IMR-90 (cell line): Measurements from ENCODE around the gene CAPN2. TPM values are rescaled to one million over a fixed set of nuclear protein-coding genes. Genes with fewer than 3 reads are reported as not detected.

Source experiments
- ATAC-seq: fragments of 200-7000 bp; cut with Tn5 transposase; 2 replicates; pipeline ENCODE4 v1.9.1; 2020; ENCODE audit warnings: low read depth, mild to moderate bottlenecking, moderate library complexity
- BruUV-seq: library from RNA; stranded (reverse); fragments of 400-500 nt; replicated peaks from 2 replicates; lab custom pipeline; 2021; lab: Mats Ljungman, UMichigan
- CTCF ChIA-PET: fragments of 300-600 bp; formaldehyde crosslinking; extraction: SDS; loops from one replicate; lab custom pipeline; 2021; ENCODE audit warnings: antibody characterized with exemption; lab: Yijun Ruan, JAX
- POLR2A ChIA-PET: fragments of 300-600 bp; sonication (Branson Sonifier 250); formaldehyde crosslinking; loops from one replicate; lab custom pipeline; 2022; ENCODE audit warnings: antibody characterized with exemption; ENCODE audit not compliant: unreplicated experiment; lab: Charles Lee
- DNase-seq: peaks from one replicate; pipeline ENCODE4 v3.0.0; 2013
- H2AFZ ChIP-seq: replicated peaks from 2 replicates; pipeline ENCODE3; 2013; ENCODE audit warnings: low read length, mild to moderate bottlenecking; ENCODE audit not compliant: poor library complexity
- H2AK5ac ChIP-seq: 2 replicates; pipeline ENCODE4 v1.6.1; 2013; ENCODE audit warnings: low read depth, low read length, inconsistent platforms
- H2AK9ac ChIP-seq: replicated peaks from 2 replicates; pipeline ENCODE3; 2013; ENCODE audit warnings: mild to moderate bottlenecking, low read depth, low read length, moderate library complexity; ENCODE audit not compliant: poor library complexity
- H2BK120ac ChIP-seq: 2 replicates; pipeline ENCODE4 v1.6.1; 2013; ENCODE audit warnings: low read depth, low read length, inconsistent platforms
- H2BK15ac ChIP-seq: 3 replicates; pipeline ENCODE4 v1.6.1; 2013; ENCODE audit warnings: low read depth, low read length, inconsistent platforms
- H2BK20ac ChIP-seq: 2 replicates; pipeline ENCODE4 v1.6.1; 2013; ENCODE audit warnings: low read depth, mild to moderate bottlenecking, inconsistent platforms, low read length, moderate library complexity
- H2BK5ac ChIP-seq: 2 replicates; pipeline ENCODE4 v1.6.1; 2013; ENCODE audit warnings: mild to moderate bottlenecking, low read depth, low read length, inconsistent platforms; ENCODE audit not compliant: poor library complexity, severe bottlenecking
- H3K14ac ChIP-seq: replicated peaks from 2 replicates; pipeline ENCODE4 v1.6.1; 2013; ENCODE audit warnings: low read depth, low read length, inconsistent platforms
- H3K18ac ChIP-seq: 2 replicates; pipeline ENCODE4 v1.6.1; 2013; ENCODE audit warnings: low read depth, low read length, control low read depth
- H3K23ac ChIP-seq: 2 replicates; pipeline ENCODE4 v1.6.1; 2013; ENCODE audit warnings: low read depth, low read length, inconsistent platforms
- H3K27ac ChIP-seq: 2 replicates; pipeline ENCODE4 v1.5.1; 2013; ENCODE audit warnings: mild to moderate bottlenecking, control low read depth, low read length; ENCODE audit not compliant: insufficient read depth
- H3K27me3 ChIP-seq: 2 replicates; pipeline ENCODE4 v1.6.1; 2013; ENCODE audit warnings: low read length; ENCODE audit not compliant: control insufficient read depth, insufficient read depth
- H3K36me3 ChIP-seq: 2 replicates; pipeline ENCODE4 v1.6.1; 2013; ENCODE audit warnings: low read length, mixed read lengths; ENCODE audit not compliant: control insufficient read depth, insufficient read depth
- H3K4ac ChIP-seq: 2 replicates; pipeline ENCODE4 v1.6.1; 2013; ENCODE audit warnings: low read depth, low read length, inconsistent platforms
- H3K4me1 ChIP-seq: 2 replicates; pipeline ENCODE4 v1.6.1; 2013; ENCODE audit warnings: low read length, mixed read lengths; ENCODE audit not compliant: control insufficient read depth, insufficient read depth
- H3K4me2 ChIP-seq: 2 replicates; pipeline ENCODE4 v1.6.1; 2013; ENCODE audit warnings: low read depth, mild to moderate bottlenecking, control low read depth, low read length, moderate library complexity
- H3K4me3 ChIP-seq: 2 replicates; pipeline ENCODE4 v1.5.1; 2013; ENCODE audit warnings: low read depth, mild to moderate bottlenecking, control low read depth, low read length, moderate library complexity; ENCODE audit not compliant: insufficient read depth
- H3K56ac ChIP-seq: 2 replicates; pipeline ENCODE4 v1.6.1; 2013; ENCODE audit warnings: low read length, inconsistent platforms; ENCODE audit not compliant: insufficient read depth; ENCODE audit errors: extremely low read depth
- H3K79me1 ChIP-seq, 2 experiments: 2 replicates each; pipeline ENCODE4 v1.6.1; 2013; ENCODE audit warnings: low read length in 2 of 2, inconsistent platforms in 1 of 2, low read depth in 1 of 2
- H3K9ac ChIP-seq: 2 replicates; pipeline ENCODE4 v1.6.1; 2013; ENCODE audit warnings: low read depth, low read length, control low read depth
- H3K9me1 ChIP-seq: 2 replicates; pipeline ENCODE4 v1.6.1; 2013; ENCODE audit warnings: low read length, inconsistent platforms; ENCODE audit not compliant: insufficient read depth
- H3K9me3 ChIP-seq: 2 replicates; pipeline ENCODE4 v1.6.1; 2013; ENCODE audit warnings: low read length; ENCODE audit not compliant: control insufficient read depth, insufficient read depth
- H4K20me1 ChIP-seq: 2 replicates; pipeline ENCODE4 v1.6.1; 2013; ENCODE audit warnings: low read length, inconsistent platforms; ENCODE audit not compliant: insufficient read depth
- H4K5ac ChIP-seq: 2 replicates; pipeline ENCODE4 v1.6.1; 2013; ENCODE audit warnings: mild to moderate bottlenecking, low read depth, low read length, control low read depth
- H4K8ac ChIP-seq, 2 experiments: 2 replicates each; pipeline ENCODE4 v1.6.1; 2013; ENCODE audit warnings: low read depth in 2 of 2, low read length in 2 of 2, control low read depth in 1 of 2, inconsistent platforms in 1 of 2
- H4K91ac ChIP-seq: 2 replicates; pipeline ENCODE4 v1.6.1; 2013; ENCODE audit warnings: low read depth, low read length, inconsistent platforms; ENCODE audit not compliant: insufficient read depth
- BHLHE40 ChIP-seq: fragments of 150-350 bp; IDR thresholded peaks from 2 replicates; pipeline ENCODE4 v1.6.1; 2016; ENCODE audit warnings: mild to moderate bottlenecking, low read depth, low read length
- CEBPB ChIP-seq: IDR thresholded peaks from 2 replicates; pipeline ENCODE4 v1.6.1; 2012; ENCODE audit warnings: low read depth, low read length, improper control_type of control experiment
- CHD1 ChIP-seq: IDR thresholded peaks from 2 replicates; pipeline ENCODE4 v1.6.1; 2012; ENCODE audit warnings: low read depth, low read length, improper control_type of control experiment
- MAZ ChIP-seq: IDR thresholded peaks from 2 replicates; pipeline ENCODE4 v1.6.1; 2012; ENCODE audit warnings: low read depth, mild to moderate bottlenecking, low read length, improper control_type of control experiment, moderate library complexity, borderline replicate concordance
- MXI1 ChIP-seq: IDR thresholded peaks from 2 replicates; pipeline ENCODE4 v1.6.1; 2012; ENCODE audit warnings: low read depth, mild to moderate bottlenecking, low read length, moderate library complexity, borderline replicate concordance
- NFE2L2 ChIP-seq: fragments of 150-350 bp; IDR thresholded peaks from 2 replicates; pipeline ENCODE4 v1.6.1; 2016; ENCODE audit warnings: low read depth, mild to moderate bottlenecking, low read length
- POLR2A ChIP-seq: IDR thresholded peaks from 2 replicates; pipeline ENCODE4 v1.6.1; 2012; ENCODE audit warnings: mild to moderate bottlenecking, low read depth, low read length
- RAD21 ChIP-seq: IDR thresholded peaks from 2 replicates; pipeline ENCODE4 v1.6.1; 2012; ENCODE audit warnings: low read length, improper control_type of control experiment
- RCOR1 ChIP-seq: IDR thresholded peaks from 2 replicates; pipeline ENCODE4 v1.6.1; 2012; ENCODE audit warnings: mild to moderate bottlenecking, low read length, improper control_type of control experiment; ENCODE audit not compliant: insufficient replicate concordance
- WGBS, 2 experiments: methylation state at CpG; one replicate each; pipeline versions ENCODE4 v1.1.5 to v1.1.7; 2013; ENCODE audit warnings: missing lambda C conversion rate in 2 of 2; ENCODE audit not compliant: insufficient read length in 1 of 2; ENCODE audit errors: extremely low coverage in 2 of 2; 5-methylcytosine and 5-hydroxymethylcytosine counted together
- dilution Hi-C: fragments of 300-500 bp; cut with HindIII; formaldehyde crosslinking; loops from one replicate; pipeline ENCODE4 v1.14.3; 2018; ENCODE audit warnings: low sequenced_read_pairs; ENCODE audit not compliant: unreplicated experiment
- in situ Hi-C: fragments of 300-500 bp; cut with MboI; formaldehyde crosslinking; loops from 3 replicates; pipeline ENCODE4 v1.14.3; 2019; ENCODE audit warnings: low sequenced_read_pairs, inconsistent platforms, mixed read lengths
- intact Hi-C: fragments of 100-400 bp; cut with micrococcal nuclease; formaldehyde crosslinking; loops from 2 replicates; pipeline ENCODE4 v1.10.0; 2022
- polyA plus RNA-seq, 3 experiments: library from polyadenylated mRNA; depleted of rRNA; stranded (reverse); fragments of >200 nt; gene quantifications; 2 replicates each; pipeline ENCODE4 v1.2.3, GENCODE V29; 2012; ENCODE audit warnings: low replicate concordance in 1 of 3
- total RNA-seq: library from RNA; depleted of rRNA; stranded (reverse); fragments of >200 nt; gene quantifications from 2 replicates; pipeline ENCODE4 v1.2.3, GENCODE V29; 2012
- TF ChIP-seq, protein P1 (sequence below): fragments of 150-350 bp; IDR thresholded peaks from 2 replicates; pipeline ENCODE4 v1.6.1; 2016; ENCODE audit warnings: low read depth, mild to moderate bottlenecking, low read length, moderate library complexity, borderline replicate concordance
- TF ChIP-seq, protein P2 (sequence below): fragments of 150-350 bp; IDR thresholded peaks from 2 replicates; pipeline ENCODE4 v1.6.1; 2017; ENCODE audit warnings: mild to moderate bottlenecking, antibody characterized with exemption, low read length, low read depth
- TF ChIP-seq, protein P3 (sequence below): conservative IDR thresholded peaks from 2 replicates; pipeline ENCODE4 v1.5.1; 2012; ENCODE audit warnings: mild to moderate bottlenecking, low read depth, low read length, improper control_type of control experiment

The CAPN2 gene
- total and polyA plus RNA-seq, 2 of the 4 experiments (the other 2 are of a cell fraction) = 339 to 430 TPM

DNA sequence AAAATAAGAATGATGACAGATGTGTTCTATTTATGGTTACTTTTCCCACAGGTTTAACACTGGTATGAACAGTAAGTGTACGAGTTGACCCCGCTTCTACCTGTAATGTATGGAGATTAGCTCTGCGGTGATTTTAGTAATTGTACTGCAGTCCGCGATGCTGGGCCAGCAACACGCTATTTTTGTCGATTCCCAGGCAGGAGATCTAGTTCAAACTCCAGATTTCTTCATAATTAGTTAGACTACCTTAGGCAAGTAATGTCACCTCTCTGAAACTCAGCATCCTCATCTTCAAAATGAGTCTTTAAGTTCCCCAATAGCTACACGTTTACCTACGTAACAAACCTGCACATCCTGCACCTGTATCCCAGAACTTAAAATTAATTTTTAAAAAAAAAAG is 111.9 kb downstream of the CAPN2 start:
- no TSS peak for BruUV-seq
- CTCF ChIA-PET = no interaction called here
- Histone ChIP-seq H3K14ac (no peak overlapping the region), H3K4me1 (peaks cover 21% of the 10 kb centered on the region), H3K23ac (no peak overlapping the region), H3K4me3 (no peak overlapping the region), H3K56ac (no peak overlapping the region), H2AK9ac (no peak overlapping the region), H2BK15ac (no peak overlapping the region), H2BK5ac (no peak overlapping the region), H2BK20ac (no peak overlapping the region), H4K91ac (no peak overlapping the region), H3K9ac (no peak overlapping the region), H3K36me3 (peaks cover 7% of the 10 kb centered on the region), H4K20me1 (peaks cover 57% of the 10 kb centered on the region), H3K18ac (no peak overlapping the region), H2AK5ac (no peak overlapping the region), H3K4ac (no peak overlapping the region), H2AFZ (no peak overlapping the region), H3K27ac (no peak overlapping the region), H3K27me3 (no peaks in the 10 kb centered on the region), H3K79me1 (peaks cover 43 to 71% of the 10 kb centered on the region in 2 experiments), H2BK120ac (no peak overlapping the region), H3K9me3 (no peaks in the 10 kb centered on the region), H3K4me2 (no peak overlapping the region), H4K8ac (no peak overlapping the region), H4K5ac (no peak overlapping the region), H3K9me1 (peaks cover 33% of the 10 kb centered on the region)
- intact Hi-C loops = no loop called here
- 100% methylated on average over 4 of the region's 9 CpGs; no CpG with 5 or more reads in 1 of the 2 experiments for WGBS, 2 experiments
- POLR2A ChIA-PET = no interaction called here
- no peak for ATAC-seq
- in situ Hi-C loops = no loop called here
- no peak for DNase-seq
- dilution Hi-C loops = no loop called here
- TF ChIP-seq CEBPB (no peak), POLR2A (no peak), BHLHE40 (no peak), MXI1 (no peak), NFE2L2 (no peak), RAD21 (no peak), CHD1 (no peak), RCOR1 (no peak), MAZ (no peak)
- TF ChIP-seq, protein P1, sequence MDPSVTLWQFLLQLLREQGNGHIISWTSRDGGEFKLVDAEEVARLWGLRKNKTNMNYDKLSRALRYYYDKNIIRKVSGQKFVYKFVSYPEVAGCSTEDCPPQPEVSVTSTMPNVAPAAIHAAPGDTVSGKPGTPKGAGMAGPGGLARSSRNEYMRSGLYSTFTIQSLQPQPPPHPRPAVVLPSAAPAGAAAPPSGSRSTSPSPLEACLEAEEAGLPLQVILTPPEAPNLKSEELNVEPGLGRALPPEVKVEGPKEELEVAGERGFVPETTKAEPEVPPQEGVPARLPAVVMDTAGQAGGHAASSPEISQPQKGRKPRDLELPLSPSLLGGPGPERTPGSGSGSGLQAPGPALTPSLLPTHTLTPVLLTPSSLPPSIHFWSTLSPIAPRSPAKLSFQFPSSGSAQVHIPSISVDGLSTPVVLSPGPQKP = no peak
- TF ChIP-seq, protein P2, sequence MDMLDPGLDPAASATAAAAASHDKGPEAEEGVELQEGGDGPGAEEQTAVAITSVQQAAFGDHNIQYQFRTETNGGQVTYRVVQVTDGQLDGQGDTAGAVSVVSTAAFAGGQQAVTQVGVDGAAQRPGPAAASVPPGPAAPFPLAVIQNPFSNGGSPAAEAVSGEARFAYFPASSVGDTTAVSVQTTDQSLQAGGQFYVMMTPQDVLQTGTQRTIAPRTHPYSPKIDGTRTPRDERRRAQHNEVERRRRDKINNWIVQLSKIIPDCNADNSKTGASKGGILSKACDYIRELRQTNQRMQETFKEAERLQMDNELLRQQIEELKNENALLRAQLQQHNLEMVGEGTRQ = no peak
- TF ChIP-seq, protein P3, sequence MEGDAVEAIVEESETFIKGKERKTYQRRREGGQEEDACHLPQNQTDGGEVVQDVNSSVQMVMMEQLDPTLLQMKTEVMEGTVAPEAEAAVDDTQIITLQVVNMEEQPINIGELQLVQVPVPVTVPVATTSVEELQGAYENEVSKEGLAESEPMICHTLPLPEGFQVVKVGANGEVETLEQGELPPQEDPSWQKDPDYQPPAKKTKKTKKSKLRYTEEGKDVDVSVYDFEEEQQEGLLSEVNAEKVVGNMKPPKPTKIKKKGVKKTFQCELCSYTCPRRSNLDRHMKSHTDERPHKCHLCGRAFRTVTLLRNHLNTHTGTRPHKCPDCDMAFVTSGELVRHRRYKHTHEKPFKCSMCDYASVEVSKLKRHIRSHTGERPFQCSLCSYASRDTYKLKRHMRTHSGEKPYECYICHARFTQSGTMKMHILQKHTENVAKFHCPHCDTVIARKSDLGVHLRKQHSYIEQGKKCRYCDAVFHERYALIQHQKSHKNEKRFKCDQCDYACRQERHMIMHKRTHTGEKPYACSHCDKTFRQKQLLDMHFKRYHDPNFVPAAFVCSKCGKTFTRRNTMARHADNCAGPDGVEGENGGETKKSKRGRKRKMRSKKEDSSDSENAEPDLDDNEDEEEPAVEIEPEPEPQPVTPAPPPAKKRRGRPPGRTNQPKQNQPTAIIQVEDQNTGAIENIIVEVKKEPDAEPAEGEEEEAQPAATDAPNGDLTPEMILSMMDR = no peak
